ENCODE results near the gene HSPB7. TPM values are rescaled to one million over a fixed set of nuclear protein-coding genes. Genes with fewer than 3 reads are reported as not detected.
"Not testable (repeated sequence)": the region's sequence is repeated elsewhere in the genome, so short reads cannot be mapped to it uniquely, and the experiment has no call there.

HSPB7 gene
- total RNA-seq, 5 donors from 2014 or later (not counting 1 experiment from before 2014, with no cell fraction given): 0.19 TPM; not detected in 4

DNA sequence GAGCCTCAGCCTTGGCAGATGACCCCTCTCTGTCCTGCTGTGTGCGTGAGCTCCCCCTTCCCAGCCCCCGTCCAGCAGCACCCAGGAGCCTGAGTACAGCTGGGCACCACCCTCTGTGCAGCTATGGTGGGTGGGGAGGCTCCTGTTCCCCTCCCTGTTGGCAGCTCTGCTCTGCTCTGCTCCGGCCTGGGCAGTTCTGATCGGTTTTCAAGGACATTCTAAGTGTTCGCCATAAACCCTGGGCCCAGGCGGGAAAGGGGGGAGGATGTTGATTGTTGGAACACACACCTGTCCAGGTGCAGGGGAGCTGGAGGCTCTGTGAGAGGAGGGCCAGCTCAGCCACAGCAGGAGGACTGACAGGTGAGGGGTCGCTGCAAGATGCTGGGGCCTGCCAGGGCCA is 25.7 kb upstream of the HSPB7 start, which contains the start of gene CLCNKB:
CLCNKB (plus strand) TSS at position 262 of the 400 bp plus-strand sequence. CDS start 711 bp downstream, outside the sequence.
- Mint-ChIP-seq H3K27ac (no peak within 1 kb of the TSS), H3K36me3 (no peaks in the 10 kb centered on the region), H3K9me3 (no peaks in the 10 kb centered on the region), H3K4me1 (peaks cover 0 to 2% (median 0%) of the 10 kb centered on the region in 3 donors), H3K4me3 (no peak within 1 kb of the TSS), H3K27me3 (peaks cover 2 to 6% of the 10 kb centered on the region in 2 donors)
- POLR2A ChIA-PET: no interaction called here
- DNase-seq (no peak), ATAC-seq (replicated peaks in 1 of 4) (no peak)
- peaks cover under 1 to 2% of the 10 kb centered on the region in 2 experiments for H3K4me1 ChIP-seq (ENCODE audit: control insufficient read depth in 1 of 2, extremely low read depth in 1 of 2, insufficient read depth in 2 of 2, low read length in 2 of 2)
- H3K36me3 ChIP-seq (ENCODE audit: control insufficient read depth in 2 of 2, extremely low read depth in 1 of 2, insufficient read depth in 1 of 2, low read length in 1 of 2): no peaks in the 10 kb centered on the region
- peaks cover 0 to 22% of the 10 kb centered on the region in 2 experiments for H3K27me3 ChIP-seq (replicated peaks in 1 of 2; ENCODE audit: control insufficient read depth in 2 of 2, extremely low read depth in 1 of 2, insufficient read depth in 2 of 2, low read length in 1 of 2)
- H3K27ac ChIP-seq (ENCODE audit: low read length): no peak within 1 kb of the TSS
- 72% methylated on average over 5 of the region's 7 CpGs for WGBS (ENCODE audit: insufficient coverage)
- CTCF ChIA-PET: interaction anchor here in 1 of 2 donors (0.6 kb wide), 1 partner anchor 228 kb away, joined by 6 read pairs; no protein-coding TSS in a partner anchor
- no peaks in the 10 kb centered on the region for H3K9me3 ChIP-seq
- no peak within 1 kb of the TSS for H3K4me3 ChIP-seq (ENCODE audit: control insufficient read depth in 1 of 2, extremely low read depth in 1 of 2, low read length in 1 of 2)

DNA sequence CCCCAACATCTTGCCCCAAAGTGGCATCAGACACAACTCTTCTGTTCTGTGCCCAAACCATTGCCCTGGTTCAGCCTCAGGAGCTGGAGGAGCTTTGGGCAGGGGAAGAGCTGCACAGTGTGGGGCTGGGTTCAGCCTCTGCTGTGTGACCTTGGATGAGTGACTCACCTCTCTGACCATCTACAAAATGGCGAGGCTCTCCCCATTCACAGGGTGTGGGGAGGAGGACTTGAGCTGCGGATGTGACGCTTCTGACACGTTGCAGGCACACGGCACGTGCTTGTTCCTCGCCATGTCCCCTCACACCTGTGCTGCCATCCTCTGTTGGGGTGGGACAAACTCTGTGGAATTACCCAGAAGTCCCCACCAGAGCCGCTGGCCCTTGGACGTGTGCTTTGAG is 24.8 kb upstream of the HSPB7 start:
- H3K36me3 Mint-ChIP-seq; H3K27ac ChIP-seq (ENCODE audit: low read length); H3K4me1 Mint-ChIP-seq; H3K4me3 ChIP-seq (ENCODE audit: control insufficient read depth in 1 of 2, extremely low read depth in 1 of 2, low read length in 1 of 2); H3K36me3 ChIP-seq (ENCODE audit: control insufficient read depth in 2 of 2, extremely low read depth in 1 of 2, insufficient read depth in 1 of 2, low read length in 1 of 2); H3K9me3 ChIP-seq; H3K9me3 Mint-ChIP-seq; H3K4me1 ChIP-seq (ENCODE audit: control insufficient read depth in 1 of 2, extremely low read depth in 1 of 2, insufficient read depth in 2 of 2, low read length in 2 of 2); ATAC-seq (replicated peaks in 1 of 4); H3K4me3 Mint-ChIP-seq; DNase-seq; POLR2A ChIA-PET; H3K27ac Mint-ChIP-seq; CTCF ChIA-PET; H3K27me3 Mint-ChIP-seq: not testable (repeated sequence)
- WGBS (ENCODE audit: insufficient coverage): no CpG with 5 or more reads among the region's 9 CpGs
- peaks cover 0 to 14% of the 10 kb centered on the region in 2 experiments for H3K27me3 ChIP-seq (replicated peaks in 1 of 2; ENCODE audit: control insufficient read depth in 2 of 2, extremely low read depth in 1 of 2, insufficient read depth in 2 of 2, low read length in 1 of 2)

DNA sequence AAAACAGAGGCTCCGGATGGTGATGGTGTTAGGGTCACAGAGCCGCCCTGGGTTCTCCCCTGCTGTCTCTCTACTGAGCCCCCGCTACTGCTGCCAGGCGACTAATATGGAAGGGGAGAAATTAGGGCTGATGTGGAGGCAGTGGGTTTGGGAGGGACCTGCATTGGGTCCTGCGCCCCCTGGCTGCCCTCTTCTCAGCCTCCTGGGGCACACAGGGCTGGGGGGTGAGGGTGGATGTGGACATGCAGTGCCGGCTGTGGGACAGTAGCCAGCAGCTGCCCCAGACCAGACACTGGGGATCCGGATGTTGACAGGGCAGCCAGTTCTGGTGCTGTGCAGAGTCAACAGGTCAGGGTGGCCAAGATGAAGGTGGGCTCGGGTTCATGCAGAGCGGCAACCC is 24.3 kb upstream of the HSPB7 start:
- Mint-ChIP-seq H3K4me1 (no peaks in the 10 kb centered on the region), H3K9me3 (no peaks in the 10 kb centered on the region), H3K4me3 (no peak overlapping the region), H3K36me3 (no peaks in the 10 kb centered on the region), H3K27me3 (peaks cover 2 to 3% of the 10 kb centered on the region in 2 donors), H3K27ac (no peak overlapping the region)
- H3K4me3 ChIP-seq (ENCODE audit: control insufficient read depth in 1 of 2, extremely low read depth in 1 of 2, low read length in 1 of 2): no peak overlapping the region
- H3K36me3 ChIP-seq (ENCODE audit: control insufficient read depth in 2 of 2, extremely low read depth in 1 of 2, insufficient read depth in 1 of 2, low read length in 1 of 2): no peaks in the 10 kb centered on the region
- 78% methylated on average over 5 of the region's 9 CpGs for WGBS (ENCODE audit: insufficient coverage)
- no peaks in the 10 kb centered on the region for H3K4me1 ChIP-seq (ENCODE audit: control insufficient read depth in 1 of 2, extremely low read depth in 1 of 2, insufficient read depth in 2 of 2, low read length in 2 of 2)
- H3K9me3 ChIP-seq: no peaks in the 10 kb centered on the region
- H3K27me3 ChIP-seq (replicated peaks in 1 of 2; ENCODE audit: control insufficient read depth in 2 of 2, extremely low read depth in 1 of 2, insufficient read depth in 2 of 2, low read length in 1 of 2): peaks cover 0 to 10% of the 10 kb centered on the region in 2 experiments
- POLR2A ChIA-PET: no interaction called here
- DNase-seq: no peak
- CTCF ChIA-PET: interaction anchor here in 1 of 2 donors (0.6 kb wide), 1 partner anchor 35 kb away, joined by 3 read pairs; no protein-coding TSS in a partner anchor
- H3K27ac ChIP-seq (ENCODE audit: low read length): no peak overlapping the region
- no peak for ATAC-seq (replicated peaks in 1 of 4)

DNA sequence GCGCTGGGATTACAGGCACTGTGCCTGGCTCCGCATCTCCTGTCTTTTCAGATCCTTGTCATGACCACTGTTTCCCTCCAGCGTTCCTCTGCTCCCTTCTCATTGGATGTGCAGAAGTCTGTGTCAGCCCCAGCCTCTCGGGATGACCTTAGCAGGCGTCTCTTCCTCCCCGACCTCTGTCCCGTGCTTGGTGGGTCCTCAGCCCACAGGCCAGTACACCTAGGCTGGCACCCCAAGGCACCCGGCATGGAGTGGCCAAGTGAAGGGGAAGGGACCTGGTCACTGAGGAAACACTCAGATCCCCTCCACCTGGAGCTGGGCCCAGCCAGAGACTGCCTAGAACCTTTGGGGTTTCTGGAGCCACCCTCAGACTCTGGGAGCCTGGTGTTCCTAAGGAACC is 23.4 kb upstream of the HSPB7 start:
- Mint-ChIP-seq H3K27me3 (peaks cover 2 to 3% of the 10 kb centered on the region in 2 donors), H3K9me3 (no peaks in the 10 kb centered on the region), H3K4me3 (no peak overlapping the region), H3K4me1 (no peaks in the 10 kb centered on the region), H3K27ac (no peak overlapping the region), H3K36me3 (no peaks in the 10 kb centered on the region)
- no peaks in the 10 kb centered on the region for H3K4me1 ChIP-seq (ENCODE audit: control insufficient read depth in 1 of 2, extremely low read depth in 1 of 2, insufficient read depth in 2 of 2, low read length in 2 of 2)
- H3K9me3 ChIP-seq: no peaks in the 10 kb centered on the region
- WGBS (ENCODE audit: insufficient coverage): 62% methylated on average over 8 of the region's 8 CpGs
- no peak overlapping the region for H3K4me3 ChIP-seq (ENCODE audit: control insufficient read depth in 1 of 2, extremely low read depth in 1 of 2, low read length in 1 of 2)
- ChIA-PET CTCF (no interaction called here), POLR2A (no interaction called here)
- H3K27me3 ChIP-seq (replicated peaks in 1 of 2; ENCODE audit: control insufficient read depth in 2 of 2, extremely low read depth in 1 of 2, insufficient read depth in 2 of 2, low read length in 1 of 2): peaks cover 0 to 7% of the 10 kb centered on the region in 2 experiments
- no peak overlapping the region for H3K27ac ChIP-seq (ENCODE audit: low read length)
- ATAC-seq (replicated peaks in 1 of 4): no peak
- H3K36me3 ChIP-seq (ENCODE audit: control insufficient read depth in 2 of 2, extremely low read depth in 1 of 2, insufficient read depth in 1 of 2, low read length in 1 of 2): no peaks in the 10 kb centered on the region
- DNase-seq: no peak

DNA sequence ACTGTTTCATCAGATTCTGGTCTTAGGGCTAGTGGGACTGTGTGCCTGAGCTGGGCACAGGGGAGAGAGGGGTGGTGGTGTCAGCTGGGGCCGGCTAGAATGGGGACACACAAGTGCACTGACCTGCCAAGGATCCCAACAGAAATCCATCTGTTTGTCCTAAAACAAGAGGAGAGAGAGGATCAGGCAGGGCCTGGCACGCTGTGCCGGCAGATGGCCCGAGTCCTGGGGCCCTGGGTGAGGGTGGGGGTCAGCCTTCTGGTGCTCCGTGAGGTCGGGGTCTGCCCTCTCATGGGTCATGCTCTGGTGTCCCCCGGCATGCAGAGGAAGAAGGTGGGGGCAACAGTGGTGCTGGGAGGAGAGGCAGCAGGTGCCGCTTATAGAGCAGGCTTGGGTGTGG is 22.0 kb upstream of the HSPB7 start:
- WGBS (ENCODE audit: insufficient coverage): 67% methylated on average over 1 of the region's 8 CpGs
- ATAC-seq (replicated peaks in 1 of 4); H3K36me3 ChIP-seq (ENCODE audit: control insufficient read depth in 2 of 2, extremely low read depth in 1 of 2, insufficient read depth in 1 of 2, low read length in 1 of 2); POLR2A ChIA-PET; H3K4me3 ChIP-seq (ENCODE audit: control insufficient read depth in 1 of 2, extremely low read depth in 1 of 2, low read length in 1 of 2); H3K27me3 Mint-ChIP-seq; H3K9me3 ChIP-seq; H3K27me3 ChIP-seq (replicated peaks in 1 of 2; ENCODE audit: control insufficient read depth in 2 of 2, extremely low read depth in 1 of 2, insufficient read depth in 2 of 2, low read length in 1 of 2); CTCF ChIA-PET; H3K36me3 Mint-ChIP-seq; DNase-seq; H3K27ac ChIP-seq (ENCODE audit: low read length); H3K4me1 ChIP-seq (ENCODE audit: control insufficient read depth in 1 of 2, extremely low read depth in 1 of 2, insufficient read depth in 2 of 2, low read length in 2 of 2); H3K4me1 Mint-ChIP-seq; H3K27ac Mint-ChIP-seq; H3K9me3 Mint-ChIP-seq; H3K4me3 Mint-ChIP-seq: not testable (repeated sequence)

DNA sequence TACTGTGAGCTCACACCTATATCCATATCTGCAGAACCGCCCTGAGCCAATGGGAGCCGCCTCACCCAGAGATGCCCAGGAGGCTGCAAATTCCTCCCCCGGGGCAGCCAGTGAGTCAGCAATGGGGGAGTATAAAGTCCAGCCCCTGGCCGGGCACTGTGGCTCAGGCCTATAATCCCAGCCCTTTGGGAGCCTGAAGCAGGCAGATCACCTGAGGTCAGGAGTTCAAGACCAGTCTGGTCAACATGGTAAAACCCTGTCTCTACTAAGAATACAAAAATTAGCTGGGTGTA is 20.7 kb upstream of the HSPB7 start:
- Mint-ChIP-seq H3K9me3 (no peaks in the 10 kb centered on the region), H3K36me3 (no peaks in the 10 kb centered on the region), H3K4me1 (no peaks in the 10 kb centered on the region), H3K27ac (no peak overlapping the region), H3K4me3 (no peak overlapping the region), H3K27me3 (peaks cover 2 to 6% of the 10 kb centered on the region in 2 donors)
- 100% methylated on average over 4 of the region's 4 CpGs for WGBS (ENCODE audit: insufficient coverage)
- DNase-seq: no peak
- Histone ChIP-seq H3K4me3 (ENCODE audit: control insufficient read depth in 1 of 2, extremely low read depth in 1 of 2, low read length in 1 of 2) (no peak overlapping the region), H3K9me3 (no peaks in the 10 kb centered on the region), H3K27ac (ENCODE audit: low read length) (no peak overlapping the region), H3K36me3 (ENCODE audit: control insufficient read depth in 2 of 2, extremely low read depth in 1 of 2, insufficient read depth in 1 of 2, low read length in 1 of 2) (no peaks in the 10 kb centered on the region), H3K4me1 (ENCODE audit: control insufficient read depth in 1 of 2, extremely low read depth in 1 of 2, insufficient read depth in 2 of 2, low read length in 2 of 2) (no peaks in the 10 kb centered on the region), H3K27me3 (replicated peaks in 1 of 2; ENCODE audit: control insufficient read depth in 2 of 2, extremely low read depth in 1 of 2, insufficient read depth in 2 of 2, low read length in 1 of 2) (peaks cover 0 to 9% of the 10 kb centered on the region in 2 experiments)
- ChIA-PET CTCF (no interaction called here), POLR2A (no interaction called here)
- no peak for ATAC-seq (replicated peaks in 1 of 4)

DNA sequence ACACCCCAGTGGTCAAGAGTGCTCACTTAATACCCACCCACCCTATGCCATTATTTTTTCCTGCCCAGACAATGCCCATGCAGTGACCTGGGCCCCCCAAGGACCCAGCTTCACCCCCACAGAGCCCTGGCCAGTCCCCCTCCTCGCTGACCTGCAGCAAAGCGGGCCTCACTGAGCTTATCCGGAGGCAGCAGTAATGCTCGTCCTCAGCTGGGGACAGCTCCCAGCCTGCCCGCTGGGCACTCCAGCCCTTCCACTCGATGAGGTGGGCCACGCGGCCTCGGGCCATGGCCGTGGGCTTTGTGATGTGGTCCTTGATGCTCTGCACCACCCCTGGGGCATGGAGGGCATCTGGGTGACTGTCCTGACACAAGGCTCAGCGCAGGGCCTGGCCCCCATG is 18.6 kb upstream of the HSPB7 start:
- DNase-seq; CTCF ChIA-PET; H3K27me3 Mint-ChIP-seq; H3K9me3 Mint-ChIP-seq; H3K4me1 Mint-ChIP-seq; H3K36me3 ChIP-seq (ENCODE audit: control insufficient read depth in 2 of 2, extremely low read depth in 1 of 2, insufficient read depth in 1 of 2, low read length in 1 of 2); H3K9me3 ChIP-seq; H3K27ac ChIP-seq (ENCODE audit: low read length); H3K36me3 Mint-ChIP-seq; H3K4me3 Mint-ChIP-seq; H3K27ac Mint-ChIP-seq; ATAC-seq (replicated peaks in 1 of 4); H3K4me3 ChIP-seq (ENCODE audit: control insufficient read depth in 1 of 2, extremely low read depth in 1 of 2, low read length in 1 of 2); H3K4me1 ChIP-seq (ENCODE audit: control insufficient read depth in 1 of 2, extremely low read depth in 1 of 2, insufficient read depth in 2 of 2, low read length in 2 of 2); POLR2A ChIA-PET: not testable (repeated sequence)
- H3K27me3 ChIP-seq (replicated peaks in 1 of 2; ENCODE audit: control insufficient read depth in 2 of 2, extremely low read depth in 1 of 2, insufficient read depth in 2 of 2, low read length in 1 of 2): peaks cover 0 to 17% of the 10 kb centered on the region in 2 experiments
- WGBS (ENCODE audit: insufficient coverage): 81% methylated on average over 6 of the region's 11 CpGs
